Right renal cortex interstitium (tissue), 3 donors: Measurements from ENCODE around the gene PYGO2. TPM values are rescaled to one million over a fixed set of nuclear protein-coding genes. Genes with fewer than 3 reads are reported as not detected.
"Not testable (repeated sequence)": the region's sequence is repeated elsewhere in the genome, so short reads cannot be mapped to it uniquely, and the experiment has no call there.

Experiments
- DNase-seq, 3 donors: peaks; one replicate each; pipeline ENCODE4 v3.0.0-alpha.2; 2013; ENCODE audit warnings: low read depth in 3 of 3, low spot score in 2 of 3
- polyA plus RNA-seq, 3 donors: library from polyadenylated mRNA; unstranded; fragments of 120-200 nt; gene quantifications; one replicate each; pipeline ENCODE4 v1.2.1, GENCODE V29; 2013; ENCODE audit not compliant: insufficient read length in 3 of 3

The PYGO2 gene
- polyA plus RNA-seq, 3 donors: 41.8 to 46.5 (median 42.6) TPM

DNA sequence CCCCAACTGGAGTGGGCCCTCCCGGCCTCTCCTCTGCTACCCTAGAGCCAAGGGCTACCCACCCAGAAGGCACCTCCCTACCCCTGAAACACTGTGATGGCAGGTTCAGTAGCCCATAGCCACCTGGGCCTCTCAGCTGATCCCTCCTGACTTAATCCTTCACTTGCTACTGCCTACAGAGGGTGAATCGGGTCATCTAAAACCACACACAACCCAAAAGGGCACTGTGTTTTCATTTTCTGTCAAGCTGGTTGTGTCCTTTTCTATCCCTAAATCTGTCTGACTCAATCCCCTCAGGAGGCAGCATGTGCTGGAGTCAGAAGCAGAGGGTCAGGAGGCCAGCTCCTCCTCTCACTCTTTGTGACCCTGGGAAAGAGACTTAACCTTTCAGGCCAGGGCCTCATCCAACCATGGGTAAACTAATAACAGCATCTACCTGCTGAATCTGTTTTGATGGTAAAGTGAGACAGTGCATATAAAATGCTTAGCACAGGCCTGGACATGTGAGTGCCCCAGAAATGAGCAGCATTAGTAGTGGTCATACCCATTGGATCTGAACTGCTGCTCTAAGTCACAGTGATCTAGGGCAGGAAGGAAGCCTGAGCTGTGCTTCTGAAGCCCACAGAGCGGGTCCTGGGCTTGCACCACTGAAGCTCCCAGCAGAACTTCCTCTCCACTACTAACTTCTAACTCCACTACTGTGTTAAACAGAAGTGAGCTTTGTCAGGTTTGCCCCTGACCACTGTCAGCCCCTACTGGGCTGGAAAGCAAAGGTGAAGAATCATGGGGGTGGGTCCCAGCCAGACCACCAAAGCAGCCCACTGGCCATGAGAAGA, 36.0 kb downstream of the PYGO2 start:
- no peak for DNase-seq

- no peak for DNase-seq
These were observed 37.9 kb downstream of the PYGO2 start for GRCh38 chr1:154923695-154924094.

DNA sequence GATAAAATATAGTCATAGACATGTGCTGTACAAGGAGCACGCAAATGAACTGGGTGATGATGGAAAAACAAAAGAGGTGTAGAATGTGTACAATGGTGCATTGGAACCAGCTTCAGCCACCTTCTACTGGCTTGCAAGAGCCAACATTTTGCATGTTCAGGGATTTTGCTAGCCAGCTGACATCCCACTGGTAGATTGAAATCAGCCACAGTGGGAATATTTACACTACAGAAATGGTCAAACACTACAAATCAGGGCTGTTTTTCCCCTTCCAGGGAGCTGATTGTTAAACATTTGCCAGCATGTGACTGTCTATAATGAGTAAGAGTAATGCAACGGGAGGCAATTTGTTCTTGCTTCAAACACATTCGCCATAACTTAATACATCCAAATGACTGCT, 48.3 kb downstream of the PYGO2 start:
- DNase-seq: no peak

DNA sequence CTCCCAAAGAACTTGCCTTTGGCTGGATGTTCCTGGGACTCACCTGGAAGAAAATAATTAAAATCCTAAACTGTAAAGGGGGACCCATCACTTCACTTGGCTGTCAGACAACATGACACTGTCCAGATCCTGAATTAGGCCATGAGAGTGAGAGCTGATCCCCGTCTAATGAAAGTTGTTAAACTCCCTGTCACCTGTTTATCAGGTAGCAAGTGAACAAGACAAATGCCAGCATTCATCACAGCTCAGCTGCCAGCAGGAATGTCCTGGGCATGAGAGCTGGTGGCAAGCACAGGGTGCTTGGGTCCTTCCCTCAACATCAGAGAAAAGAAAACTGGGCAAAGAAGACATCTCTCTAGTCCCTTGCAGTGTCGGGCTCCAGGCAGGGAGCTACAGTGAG, 48.8 kb downstream of the PYGO2 start:
- no peak for DNase-seq

DNA sequence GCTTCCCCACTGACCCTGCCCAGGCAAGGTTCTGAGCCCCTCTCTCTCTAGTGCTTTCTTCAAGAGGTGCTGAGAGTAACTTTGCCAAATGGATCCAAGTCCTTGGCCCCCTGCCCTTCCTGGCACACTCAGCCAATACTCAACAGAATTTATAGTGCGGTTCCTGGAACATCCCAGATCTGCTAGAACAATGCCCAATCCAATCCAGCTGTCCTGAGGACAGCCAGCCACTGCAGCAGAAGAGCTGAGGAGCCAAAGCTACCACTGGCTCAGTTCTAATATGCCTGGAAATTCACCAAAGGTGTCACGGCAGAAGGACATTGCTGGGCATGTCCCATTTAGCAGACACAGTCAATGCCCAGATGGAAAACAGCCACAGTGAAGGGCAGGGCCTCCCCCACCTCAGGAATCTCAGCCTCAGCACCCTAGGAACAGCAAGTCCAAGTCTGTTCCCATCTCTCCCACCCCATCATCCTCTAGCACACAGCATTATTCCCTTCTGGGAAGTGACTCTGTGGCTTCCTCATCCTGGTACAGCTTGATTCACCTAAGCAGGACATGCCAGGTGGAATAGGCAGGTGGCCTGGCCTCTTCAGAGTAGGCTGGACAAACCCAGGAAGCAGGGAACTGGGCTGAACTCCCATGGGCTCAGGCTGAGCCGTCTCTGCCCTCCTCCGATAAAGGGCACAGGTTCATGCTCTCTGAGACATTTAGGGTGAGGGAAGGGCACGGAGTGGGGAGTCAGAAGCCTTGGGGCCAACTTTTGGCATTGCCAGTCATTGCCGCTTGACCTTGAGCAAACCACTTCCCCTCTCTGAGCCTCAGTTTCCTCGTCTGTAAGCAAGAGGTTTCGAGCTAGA, 49.7 kb downstream of the PYGO2 start:
- no peak for DNase-seq

GRCh38 chr1:154910851-154911250, 50.7 kb downstream of the PYGO2 start:
- no peak for DNase-seq

GRCh38 chr1:154908937-154909336, 52.6 kb downstream of the PYGO2 start:
- no peak for DNase-seq

GRCh38 chr1:154908129-154908528, 53.5 kb downstream of the PYGO2 start:
- DNase-seq: not testable (repeated sequence)

Other genes with a start within 250 kb of the PYGO2 start
- 1 to 10 TPM; 2.0 to 2.8 (median 2.4) TPM for gene KCNN3, start 91.5 kb downstream of the PYGO2 start, polyA plus RNA-seq
- gene PMVK, start 25.1 kb downstream of the PYGO2 start, polyA plus RNA-seq: 10 to 100 TPM; 42.2 to 43.6 (median 43.3) TPM
- gene PBXIP1, start 5.7 kb downstream of the PYGO2 start, polyA plus RNA-seq: 10 to 100 TPM; 67.1 to 71.0 (median 67.8) TPM
- 10 to 100 TPM; 74.7 to 82.3 (median 76.1) TPM for gene SHC1, start 9.0 kb upstream of the PYGO2 start, polyA plus RNA-seq
- gene CKS1B, start 12.9 kb upstream of the PYGO2 start, polyA plus RNA-seq: 100 to 1,000 TPM; 102 to 114 (median 104) TPM
- 10 to 100 TPM; 28.1 to 30.7 (median 29.0) TPM for gene FLAD1, start 21.6 kb upstream of the PYGO2 start, polyA plus RNA-seq
- not detected for gene LENEP, start 31.8 kb upstream of the PYGO2 start, polyA plus RNA-seq
- gene ZBTB7B, start 41.0 kb upstream of the PYGO2 start, polyA plus RNA-seq: 10 to 100 TPM in 2 of 3 donors, 1 to 10 TPM in 1; 10.0 to 13.8 (median 11.5) TPM
- 1 to 10 TPM in 2 of 3 donors, under 1 TPM in 1; 0.85 to 1.3 (median 1.3) TPM for gene DCST2, start 72.0 kb upstream of the PYGO2 start, polyA plus RNA-seq
- gene DCST1, start 72.0 kb upstream of the PYGO2 start, polyA plus RNA-seq: under 1 TPM; 0.21 to 0.29 (median 0.28) TPM
- 10 to 100 TPM; 36.5 to 37.6 (median 36.8) TPM for gene ADAM15, start 89.5 kb upstream of the PYGO2 start, polyA plus RNA-seq
- gene EFNA4, start 102.0 kb upstream of the PYGO2 start, polyA plus RNA-seq: 10 to 100 TPM; 18.0 to 20.3 (median 18.5) TPM
- gene EFNA3, start 117.1 kb upstream of the PYGO2 start, polyA plus RNA-seq: 1 to 10 TPM; 4.8 to 6.5 (median 6.1) TPM
- gene EFNA1, start 166.1 kb upstream of the PYGO2 start, polyA plus RNA-seq: 10 to 100 TPM; 68.2 to 78.3 (median 74.4) TPM
- 10 to 100 TPM; 52.9 to 57.0 (median 55.8) TPM for gene SLC50A1, start 174.1 kb upstream of the PYGO2 start, polyA plus RNA-seq
- 10 to 100 TPM; 26.4 to 36.9 (median 33.0) TPM for gene DPM3, start 178.7 kb upstream of the PYGO2 start, polyA plus RNA-seq
- 100 to 1,000 TPM; 140 to 153 (median 152) TPM for gene KRTCAP2, start 211.5 kb upstream of the PYGO2 start, polyA plus RNA-seq
- gene TRIM46, start 212.1 kb upstream of the PYGO2 start, polyA plus RNA-seq: 1 to 10 TPM; 2.4 to 2.9 (median 2.9) TPM
- 10 to 100 TPM; 29.3 to 34.9 (median 31.9) TPM for gene THBS3, start 246.1 kb upstream of the PYGO2 start, polyA plus RNA-seq
- 10 to 100 TPM; 40.0 to 44.2 (median 42.2) TPM for gene MTX1, start 246.9 kb upstream of the PYGO2 start, polyA plus RNA-seq